GM12873 (cell line): ENCODE results near the gene KDM8.

Source experiments
- CTCF ChIP-seq: IDR thresholded peaks from 2 replicates; pipeline ENCODE4 v1.5.1; 2012; ENCODE audit warnings: low read depth, mild to moderate bottlenecking, moderate library complexity, low read length, control low read depth; ENCODE audit not compliant: insufficient read depth; ENCODE audit errors: missing control alignments

KDM8 gene

GRCh38 chr16:27181019-27181790 is 22.1 kb upstream of the KDM8 start:
- TF ChIP-seq CTCF: peak; percentile 58

- no peak for TF ChIP-seq CTCF
Measured at GRCh38 chr16:27182906-27183405, 20.4 kb upstream of the KDM8 start.

DNA sequence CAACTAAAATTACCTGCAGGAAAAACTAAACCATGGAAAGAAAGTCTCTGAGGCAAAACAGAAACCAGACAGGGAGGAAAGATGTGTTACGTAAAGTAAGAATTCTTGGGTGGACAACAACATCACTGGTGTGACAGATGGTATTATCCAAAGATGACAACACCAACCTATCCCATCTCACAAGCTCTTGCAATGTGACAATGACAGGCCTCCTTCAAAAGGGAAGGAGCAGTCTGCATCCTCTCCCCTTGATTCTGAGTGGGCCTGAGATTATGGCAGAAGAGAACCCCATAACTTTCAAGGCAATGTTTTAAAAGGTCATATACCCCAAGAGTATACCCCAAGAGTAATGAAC is 17.6 kb upstream of the KDM8 start:
- no peak for TF ChIP-seq CTCF

GRCh38 chr16:27188633-27189032 is 14.7 kb upstream of the KDM8 start:
- TF ChIP-seq CTCF: no peak

GRCh38 chr16:27189335-27189972 is 13.9 kb upstream of the KDM8 start:
- no peak for TF ChIP-seq CTCF

DNA sequence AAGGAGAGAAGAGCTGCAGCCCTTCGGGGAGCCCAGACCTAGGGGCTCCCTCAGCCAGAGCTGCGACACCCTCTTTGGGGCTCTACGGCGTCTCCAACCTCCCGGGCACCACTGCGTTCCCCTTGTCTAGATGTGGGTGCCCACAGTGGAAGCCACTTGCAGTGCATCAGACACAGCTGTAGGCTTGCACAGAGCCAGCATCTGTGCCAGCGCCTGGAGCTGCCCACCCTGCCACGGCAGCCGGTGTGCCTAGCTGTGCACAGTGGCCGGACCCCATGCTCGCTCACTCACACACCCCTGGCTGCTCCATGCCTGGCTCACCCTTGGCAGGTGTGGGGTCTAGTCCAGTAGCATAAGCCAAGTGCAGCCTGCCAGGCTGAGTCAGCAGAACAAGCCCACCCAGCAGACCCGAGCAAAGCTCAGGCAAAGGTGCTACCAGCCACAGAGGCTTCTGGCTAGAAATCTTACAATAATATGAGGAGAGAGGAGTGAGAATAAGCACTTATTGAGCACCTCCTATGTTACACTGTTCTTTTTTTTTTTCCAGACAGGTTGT is 12.9 kb upstream of the KDM8 start:
- TF ChIP-seq CTCF: no peak

DNA sequence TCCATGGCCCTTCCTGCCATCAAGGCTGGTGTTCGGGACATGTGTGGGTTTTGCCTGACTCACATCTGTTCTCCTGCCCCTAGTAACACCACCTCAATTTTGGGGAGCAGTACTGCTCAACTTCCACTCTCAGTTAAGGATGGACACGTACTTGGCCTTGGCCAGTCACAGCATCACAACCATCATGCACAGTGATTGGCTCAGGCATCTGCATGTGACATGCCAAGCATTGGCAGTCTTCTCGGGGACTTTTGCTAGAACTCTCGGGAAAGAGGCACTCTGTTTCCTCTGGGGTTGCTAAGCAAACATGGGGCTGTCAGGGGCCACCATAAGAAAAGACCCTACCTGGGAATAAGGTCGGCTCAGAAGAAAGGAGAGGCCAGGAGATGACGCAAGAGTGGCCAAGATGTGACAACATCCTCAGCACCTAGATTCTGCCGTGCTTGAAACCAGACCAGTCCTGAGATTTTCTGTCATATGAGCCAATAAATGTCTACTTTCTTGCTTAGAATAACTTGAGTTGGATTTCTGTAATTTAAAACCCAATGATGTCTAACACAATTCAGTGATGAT is 11.9 kb upstream of the KDM8 start:
- TF ChIP-seq CTCF: no peak
